Neural cell (in vitro differentiated cells): ENCODE data around the gene SGSM1.

Source experiments
- EP300 ChIP-seq: fragments of 450-650 bp; conservative IDR thresholded peaks from 2 replicates; pipeline ENCODE4 v1.6.1; 2014; ENCODE audit warnings: antibody characterized with exemption, mild to moderate bottlenecking, moderate library complexity; ENCODE audit not compliant: poor library complexity, severe bottlenecking
- EZH2 ChIP-seq: fragments of 200-600, 300-800 bp; shearing (Covaris generic), sonication (generic); IDR thresholded peaks from 2 replicates; pipeline ENCODE4 v1.6.1; 2014; ENCODE audit warnings: antibody characterized with exemption, low read length, borderline replicate concordance, mild to moderate bottlenecking; ENCODE audit not compliant: insufficient read depth, poor library complexity, severe bottlenecking
- MXI1 ChIP-seq: fragments of 450-650 bp; conservative IDR thresholded peaks from 2 replicates; pipeline ENCODE4 v1.6.1; 2014; ENCODE audit warnings: antibody characterized with exemption, mild to moderate bottlenecking; ENCODE audit not compliant: poor library complexity, severe bottlenecking
- POLR2AphosphoS5 ChIP-seq: IDR thresholded peaks from 2 replicates; pipeline ENCODE4 v1.6.1; 2012
- RAD21 ChIP-seq: fragments of 450-650 bp; conservative IDR thresholded peaks from 2 replicates; pipeline ENCODE4 v1.6.1; 2014; ENCODE audit warnings: antibody characterized with exemption, mild to moderate bottlenecking, moderate library complexity
- TF ChIP-seq, protein P1 (sequence below): fragments of 450-650 bp; IDR thresholded peaks from 2 replicates; pipeline ENCODE4 v1.5.1; 2014; ENCODE audit warnings: antibody characterized with exemption, mild to moderate bottlenecking, moderate library complexity; ENCODE audit not compliant: poor library complexity, severe bottlenecking
- TF ChIP-seq, protein P2 (sequence below): IDR thresholded peaks from 2 replicates; pipeline ENCODE4 v1.6.1; 2012; ENCODE audit warnings: borderline replicate concordance

DNA sequence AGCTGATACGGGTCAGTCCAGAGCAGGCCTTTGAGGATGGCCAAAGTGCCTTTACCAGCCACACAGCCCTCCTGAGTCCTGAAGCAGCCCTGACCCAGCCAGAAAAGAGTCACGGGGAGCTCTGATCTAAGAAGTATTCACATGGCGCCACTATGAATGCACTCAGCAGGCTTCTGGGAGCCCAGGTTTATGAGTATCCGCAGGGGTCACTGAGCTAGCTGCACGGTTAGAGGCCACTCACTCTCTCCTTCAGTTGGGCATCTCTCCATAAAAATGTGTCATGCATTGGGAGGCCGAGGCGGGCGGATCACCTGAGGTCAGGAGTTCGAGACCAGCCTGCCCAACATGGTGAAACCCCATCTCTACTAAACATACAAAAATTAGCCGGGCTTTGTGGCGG is 156.8 kb downstream of the SGSM1 start:
- TF ChIP-seq, protein P1, sequence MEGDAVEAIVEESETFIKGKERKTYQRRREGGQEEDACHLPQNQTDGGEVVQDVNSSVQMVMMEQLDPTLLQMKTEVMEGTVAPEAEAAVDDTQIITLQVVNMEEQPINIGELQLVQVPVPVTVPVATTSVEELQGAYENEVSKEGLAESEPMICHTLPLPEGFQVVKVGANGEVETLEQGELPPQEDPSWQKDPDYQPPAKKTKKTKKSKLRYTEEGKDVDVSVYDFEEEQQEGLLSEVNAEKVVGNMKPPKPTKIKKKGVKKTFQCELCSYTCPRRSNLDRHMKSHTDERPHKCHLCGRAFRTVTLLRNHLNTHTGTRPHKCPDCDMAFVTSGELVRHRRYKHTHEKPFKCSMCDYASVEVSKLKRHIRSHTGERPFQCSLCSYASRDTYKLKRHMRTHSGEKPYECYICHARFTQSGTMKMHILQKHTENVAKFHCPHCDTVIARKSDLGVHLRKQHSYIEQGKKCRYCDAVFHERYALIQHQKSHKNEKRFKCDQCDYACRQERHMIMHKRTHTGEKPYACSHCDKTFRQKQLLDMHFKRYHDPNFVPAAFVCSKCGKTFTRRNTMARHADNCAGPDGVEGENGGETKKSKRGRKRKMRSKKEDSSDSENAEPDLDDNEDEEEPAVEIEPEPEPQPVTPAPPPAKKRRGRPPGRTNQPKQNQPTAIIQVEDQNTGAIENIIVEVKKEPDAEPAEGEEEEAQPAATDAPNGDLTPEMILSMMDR: no peak
- TF ChIP-seq RAD21: no peak
- TF ChIP-seq, protein P2, sequence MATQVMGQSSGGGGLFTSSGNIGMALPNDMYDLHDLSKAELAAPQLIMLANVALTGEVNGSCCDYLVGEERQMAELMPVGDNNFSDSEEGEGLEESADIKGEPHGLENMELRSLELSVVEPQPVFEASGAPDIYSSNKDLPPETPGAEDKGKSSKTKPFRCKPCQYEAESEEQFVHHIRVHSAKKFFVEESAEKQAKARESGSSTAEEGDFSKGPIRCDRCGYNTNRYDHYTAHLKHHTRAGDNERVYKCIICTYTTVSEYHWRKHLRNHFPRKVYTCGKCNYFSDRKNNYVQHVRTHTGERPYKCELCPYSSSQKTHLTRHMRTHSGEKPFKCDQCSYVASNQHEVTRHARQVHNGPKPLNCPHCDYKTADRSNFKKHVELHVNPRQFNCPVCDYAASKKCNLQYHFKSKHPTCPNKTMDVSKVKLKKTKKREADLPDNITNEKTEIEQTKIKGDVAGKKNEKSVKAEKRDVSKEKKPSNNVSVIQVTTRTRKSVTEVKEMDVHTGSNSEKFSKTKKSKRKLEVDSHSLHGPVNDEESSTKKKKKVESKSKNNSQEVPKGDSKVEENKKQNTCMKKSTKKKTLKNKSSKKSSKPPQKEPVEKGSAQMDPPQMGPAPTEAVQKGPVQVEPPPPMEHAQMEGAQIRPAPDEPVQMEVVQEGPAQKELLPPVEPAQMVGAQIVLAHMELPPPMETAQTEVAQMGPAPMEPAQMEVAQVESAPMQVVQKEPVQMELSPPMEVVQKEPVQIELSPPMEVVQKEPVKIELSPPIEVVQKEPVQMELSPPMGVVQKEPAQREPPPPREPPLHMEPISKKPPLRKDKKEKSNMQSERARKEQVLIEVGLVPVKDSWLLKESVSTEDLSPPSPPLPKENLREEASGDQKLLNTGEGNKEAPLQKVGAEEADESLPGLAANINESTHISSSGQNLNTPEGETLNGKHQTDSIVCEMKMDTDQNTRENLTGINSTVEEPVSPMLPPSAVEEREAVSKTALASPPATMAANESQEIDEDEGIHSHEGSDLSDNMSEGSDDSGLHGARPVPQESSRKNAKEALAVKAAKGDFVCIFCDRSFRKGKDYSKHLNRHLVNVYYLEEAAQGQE: no peak
- TF ChIP-seq POLR2AphosphoS5: no peak
- TF ChIP-seq EP300: no peak
- TF ChIP-seq EZH2: no peak
- no peak for TF ChIP-seq MXI1
